NCI-H446 (cell line): ENCODE measurements around the gene RLN3.

ENCODE experiments used
- DNase-seq, 2 experiments: peaks; one replicate each; lab custom pipeline; 2025; lab: John Stamatoyannopoulos, UW

Gene RLN3, protein sequence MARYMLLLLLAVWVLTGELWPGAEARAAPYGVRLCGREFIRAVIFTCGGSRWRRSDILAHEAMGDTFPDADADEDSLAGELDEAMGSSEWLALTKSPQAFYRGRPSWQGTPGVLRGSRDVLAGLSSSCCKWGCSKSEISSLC

GRCh38 chr19:14027856-14028450, at the start of gene RLN3:
Gene RLN3 (plus strand): TSS chr19:14028148. CDS start chr19:14028205, 57 bp downstream.
- DNase-seq, result no peak

DNA sequence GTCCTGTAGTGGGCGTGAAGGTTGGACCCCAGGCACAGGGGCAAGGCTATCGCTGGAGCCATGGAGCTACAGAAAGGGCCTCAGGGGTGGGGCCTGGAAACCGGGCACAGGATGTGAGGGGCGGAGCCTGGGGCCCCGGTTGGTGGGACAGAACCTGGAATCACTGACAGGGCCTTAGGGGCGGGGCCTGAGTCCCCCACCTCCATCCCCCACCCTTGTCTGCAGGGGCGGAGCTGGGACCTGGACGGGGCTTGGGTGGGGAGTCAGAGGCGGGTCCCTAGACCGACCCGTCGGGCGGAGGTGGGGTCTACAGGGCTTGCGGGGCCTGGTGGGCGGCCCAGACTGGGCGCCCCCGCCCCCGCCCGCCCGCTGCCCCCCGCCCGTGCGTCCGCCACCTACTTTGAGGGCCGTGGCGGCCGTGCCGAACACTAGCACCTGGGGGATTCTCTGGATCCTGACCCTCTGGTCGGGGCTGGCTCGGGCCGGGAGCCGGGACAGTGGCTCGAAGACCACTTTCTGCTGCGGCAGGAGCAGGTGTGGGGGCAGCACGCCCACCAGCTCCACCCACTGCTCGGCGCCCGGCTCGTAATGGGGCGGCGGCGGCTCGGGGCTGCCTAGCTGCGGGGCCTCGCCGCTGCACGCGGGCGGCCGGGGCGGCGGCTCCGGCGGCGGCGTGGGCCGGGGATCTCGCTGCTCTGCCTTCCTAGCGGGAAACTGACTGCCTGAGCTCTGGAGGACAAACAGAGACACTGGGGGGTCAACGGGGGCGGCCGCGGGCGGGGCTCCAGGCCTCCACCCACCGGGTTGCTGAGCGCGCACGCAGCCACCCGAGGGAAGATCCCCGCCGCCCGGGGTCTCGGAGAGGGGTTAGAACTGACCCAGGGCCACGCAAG, 49.4 kb upstream of the RLN3 start:
- no peak for DNase-seq

GRCh38 chr19:13979244-13979615, 48.7 kb upstream of the RLN3 start:
- DNase-seq, result no peak

DNA sequence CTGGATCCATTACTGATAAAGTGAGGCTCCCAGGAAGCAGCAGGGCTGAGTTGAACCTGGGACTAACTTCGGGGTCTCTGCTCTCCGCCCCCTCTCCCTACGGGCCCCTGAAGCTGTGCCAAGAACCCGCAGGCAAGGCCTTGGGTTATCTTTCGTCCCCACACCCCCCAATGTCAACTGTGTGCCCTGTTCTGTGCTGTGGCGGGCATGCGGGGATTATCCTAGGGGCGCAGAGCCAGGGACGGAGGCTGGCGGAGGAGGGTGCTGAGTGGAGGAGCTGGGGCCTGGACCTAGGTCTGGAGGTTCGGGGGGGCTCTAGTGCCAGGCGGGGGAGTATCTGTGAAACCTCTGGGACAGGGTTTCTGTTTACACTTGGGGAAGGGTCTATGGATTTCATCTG, 48.3 kb upstream of the RLN3 start:
- no peak for DNase-seq

DNA sequence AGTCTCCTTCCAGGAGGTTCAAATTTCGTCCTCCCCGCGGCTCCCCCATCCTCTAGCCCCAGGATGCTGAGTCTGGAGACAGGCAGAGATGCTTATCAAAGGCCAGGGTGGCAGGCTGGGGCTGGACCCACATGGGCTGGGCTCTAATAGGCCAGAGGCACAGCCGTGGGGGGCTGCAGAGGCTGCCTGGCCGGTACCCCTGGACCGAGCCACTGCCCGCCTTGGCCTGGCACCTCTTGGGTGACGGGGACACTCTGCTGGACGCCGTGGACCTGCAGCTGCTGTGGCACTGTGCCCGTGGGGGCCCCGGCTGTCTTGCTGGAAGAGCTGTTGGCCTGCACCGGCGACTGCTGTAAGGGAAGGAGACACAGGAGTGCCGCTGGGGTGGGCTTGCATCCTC, 47.6 kb upstream of the RLN3 start:
- no peak for DNase-seq

DNA sequence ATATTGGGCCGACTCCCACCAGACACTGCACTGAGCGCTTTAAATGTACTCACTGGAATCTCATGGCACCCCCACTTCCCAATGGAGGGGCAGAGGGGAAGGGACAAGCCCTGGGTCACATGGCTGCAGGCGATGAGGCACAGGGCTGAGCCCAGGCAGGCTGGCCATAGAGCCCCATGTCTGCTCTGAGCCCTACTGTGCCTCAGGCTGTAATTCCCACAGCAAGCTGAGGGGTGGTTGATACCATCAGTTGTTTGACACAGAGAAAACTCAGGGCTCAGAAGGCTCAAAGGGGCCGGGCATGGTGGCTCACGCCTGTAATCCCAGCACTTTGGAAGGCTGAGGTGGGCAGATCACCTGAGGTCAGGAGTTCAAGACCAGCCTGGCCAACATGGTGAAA, 46.9 kb upstream of the RLN3 start:
- no peak for DNase-seq

GRCh38 chr19:13981467-13981866, 46.5 kb upstream of the RLN3 start:
- no peak for DNase-seq

- DNase-seq, result no peak
Observed at GRCh38 chr19:13981988-13982501, 45.9 kb upstream of the RLN3 start.

GRCh38 chr19:13982773-13983172, 45.2 kb upstream of the RLN3 start:
- DNase-seq, result no peak

- DNase-seq, result no peak
Observed at GRCh38 chr19:13983213-13983889, 44.6 kb upstream of the RLN3 start.

GRCh38 chr19:13984186-13984585, 43.8 kb upstream of the RLN3 start:
- DNase-seq, result no peak

- DNase-seq, result no peak
Observed at GRCh38 chr19:13984875-13985741, 42.8 kb upstream of the RLN3 start.

GRCh38 chr19:13985771-13986347, 42.1 kb upstream of the RLN3 start:
- DNase-seq, result no peak

DNA sequence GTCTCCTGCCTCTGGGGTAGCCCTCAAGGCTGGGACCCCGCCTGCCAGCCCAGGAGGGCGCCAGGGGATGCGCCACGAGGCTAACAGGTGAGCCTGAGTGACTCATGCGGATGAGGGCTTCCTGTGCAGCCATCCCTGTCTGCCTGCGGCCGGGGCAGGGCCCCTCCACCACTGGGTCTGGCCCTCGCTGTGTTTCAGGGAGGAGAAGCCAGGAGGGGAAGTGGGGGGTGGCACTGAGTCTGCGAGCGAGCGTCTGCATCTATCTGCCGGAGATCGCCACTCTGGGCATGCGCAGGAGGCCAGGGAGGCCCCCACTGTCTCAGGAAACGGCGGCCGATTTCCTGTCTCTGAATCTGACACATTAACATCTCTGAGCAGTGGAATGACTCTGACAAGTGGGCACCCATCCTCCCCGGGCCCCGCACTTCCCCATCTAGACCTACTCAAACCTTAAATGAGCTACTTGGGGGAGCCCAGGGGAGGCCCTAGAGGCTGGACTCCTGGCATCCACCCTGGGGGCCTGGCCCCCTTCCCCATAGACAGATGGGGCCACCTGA, 41.5 kb upstream of the RLN3 start:
- no peak for DNase-seq

- DNase-seq, result no peak
Observed at GRCh38 chr19:13987101-13987890, 40.7 kb upstream of the RLN3 start.

DNA sequence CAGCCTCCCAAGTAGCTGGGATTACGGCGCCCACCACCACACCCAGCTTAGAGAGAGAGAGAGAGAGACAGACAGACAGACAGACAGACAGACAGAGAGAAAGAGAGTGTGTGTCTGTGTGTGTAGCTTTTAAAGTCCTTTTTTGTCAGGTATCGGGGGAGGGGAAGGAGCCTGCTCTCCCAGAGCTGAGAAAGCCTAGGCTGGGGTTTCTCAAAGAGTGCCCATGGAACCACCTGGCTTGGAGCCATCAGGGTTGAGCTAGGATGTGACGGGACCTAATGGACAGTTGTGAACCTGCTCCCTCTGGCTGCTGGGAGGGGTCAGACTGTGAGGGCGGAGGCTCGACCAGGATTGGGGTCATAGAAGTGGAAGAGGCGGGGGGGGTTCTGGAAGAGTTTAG, 38.5 kb upstream of the RLN3 start:
- DNase-seq, result no peak

DNA sequence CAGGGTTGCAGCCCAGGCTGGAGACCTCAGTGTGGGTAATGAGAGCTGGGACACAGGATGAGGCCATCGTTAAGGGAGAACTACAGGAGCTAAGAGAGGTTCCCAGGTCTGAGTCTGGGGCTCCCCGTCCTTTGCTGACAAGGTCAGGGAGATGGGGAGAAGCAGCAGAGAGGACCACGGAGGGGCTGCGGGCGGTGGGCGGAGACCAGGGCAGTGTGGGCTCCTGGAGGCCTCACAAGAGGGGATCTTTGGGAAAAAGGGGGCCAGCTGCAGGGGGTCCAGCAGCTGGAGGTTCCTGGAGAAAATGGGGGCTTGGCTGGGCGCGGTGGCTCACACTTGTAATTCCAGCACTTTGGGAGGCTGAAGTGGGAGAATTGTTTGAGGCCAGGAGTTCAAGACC, 37.9 kb upstream of the RLN3 start:
- DNase-seq, result no peak

DNA sequence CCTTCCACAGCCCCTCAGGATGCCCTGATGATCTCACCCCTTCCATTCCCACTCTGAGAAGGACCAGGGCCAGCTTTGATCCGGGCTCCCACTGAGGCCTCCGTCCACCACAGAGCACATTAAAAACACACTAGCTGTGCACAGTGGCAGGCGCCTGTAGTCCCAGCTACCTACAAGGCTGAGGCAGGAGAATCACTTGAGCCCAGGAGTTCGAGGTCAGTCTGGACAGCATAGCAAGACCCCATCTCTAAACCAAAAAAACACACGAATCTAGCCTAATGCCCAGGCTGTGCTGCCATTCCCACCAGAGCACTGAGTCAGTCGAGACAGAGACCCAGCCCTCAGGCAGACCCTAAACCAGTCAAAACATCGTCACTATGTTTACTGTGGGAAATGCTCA, 35.9 kb upstream of the RLN3 start:
- no peak for DNase-seq

- no peak for DNase-seq
Observed at GRCh38 chr19:13993590-13994300, 34.2 kb upstream of the RLN3 start.
